Nephron (organoid): ENCODE measurements around the gene PARP16.
"Not testable (repeated sequence)": the region's sequence is repeated elsewhere in the genome, so short reads cannot be mapped to it uniquely, and the experiment has no call there.

Source experiments
- H3K27ac Mint-ChIP-seq, 3 experiments: 2 replicates each; pipeline ENCODE4 v1.8.0; 2020; ENCODE audit warnings: mixed read lengths in 3 of 3, mild to moderate bottlenecking in 2 of 3, moderate library complexity in 1 of 3
- H3K27me3 Mint-ChIP-seq: 2 replicates; pipeline ENCODE4 v1.8.0; 2021; ENCODE audit warnings: low read depth, mild to moderate bottlenecking, moderate library complexity, mixed read lengths
- H3K36me3 Mint-ChIP-seq: 2 replicates; pipeline ENCODE4 v1.8.0; 2020; ENCODE audit warnings: low read depth, mixed read lengths
- H3K4me1 Mint-ChIP-seq: 2 replicates; pipeline ENCODE4 v1.8.0; 2020; ENCODE audit warnings: mixed read lengths
- H3K4me3 Mint-ChIP-seq, 3 experiments: 2 replicates each; pipeline ENCODE4 v1.8.0; 2020; ENCODE audit warnings: mild to moderate bottlenecking in 3 of 3, mixed read lengths in 3 of 3, moderate library complexity in 2 of 3
- H3K9me3 Mint-ChIP-seq: 2 replicates; pipeline ENCODE4 v1.8.0; 2020; ENCODE audit warnings: mixed read lengths
- CTCF ChIP-seq, 3 experiments: fragments of 200-600 bp; sonication (generic); IDR thresholded peaks; one replicate each; pipeline ENCODE4 v1.5.0; 2021; ENCODE audit warnings: antibody characterized with exemption in 3 of 3; ENCODE audit not compliant: unreplicated experiment in 3 of 3

Gene PARP16

GRCh38 chr15:65233696-65234095 is 53.0 kb downstream of the PARP16 start:
- Mint-ChIP-seq H3K9me3 (no peaks in the 10 kb centered on the region), H3K36me3 (no peaks in the 10 kb centered on the region)

GRCh38 chr15:65232520-65232919 is 54.2 kb downstream of the PARP16 start:
- no peaks in the 10 kb centered on the region for H3K9me3 Mint-ChIP-seq
- TF ChIP-seq CTCF (IDR thresholded peaks at IDR 0.05; ENCODE audit: unreplicated experiment in 3 of 3) = no peak
- no peak overlapping the region for H3K4me3 Mint-ChIP-seq
- H3K36me3 Mint-ChIP-seq = no peaks in the 10 kb centered on the region
- H3K27ac Mint-ChIP-seq = peak overlapping the region in 1 of 3 experiments; percentile 15
- H3K4me1 Mint-ChIP-seq = peaks cover 14% of the 10 kb centered on the region
- no peaks in the 10 kb centered on the region for H3K27me3 Mint-ChIP-seq

More at GRCh38 chr15:65233696-65234095, 53.0 kb downstream of the PARP16 start:
- Mint-ChIP-seq H3K27ac (peak overlapping the region in 1 of 3 experiments; percentile 74), H3K27me3 (no peaks in the 10 kb centered on the region), H3K4me1 (peaks cover 22% of the 10 kb centered on the region), H3K4me3 (no peak overlapping the region)
- no peak for TF ChIP-seq CTCF (IDR thresholded peaks at IDR 0.05; ENCODE audit: unreplicated experiment in 3 of 3)

DNA sequence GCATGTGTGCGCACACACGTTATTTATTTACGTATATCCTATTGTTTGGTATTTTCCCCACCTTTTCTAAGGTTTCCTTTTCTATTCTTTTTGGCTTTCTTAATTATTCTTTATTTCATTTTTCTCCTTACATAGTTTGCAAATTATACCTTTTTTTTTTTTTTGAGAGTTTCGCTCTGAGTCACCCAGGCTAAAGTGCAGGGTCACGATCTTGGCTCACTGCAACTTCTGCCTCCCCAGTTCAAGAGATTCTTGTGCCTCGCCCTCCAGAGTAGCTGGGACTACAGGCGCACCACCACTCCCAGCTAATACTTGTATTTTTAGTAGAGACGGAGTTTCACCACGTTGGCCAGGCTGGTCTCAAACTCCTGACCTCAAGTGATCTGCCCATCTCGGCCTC is 55.4 kb downstream of the PARP16 start:
- Mint-ChIP-seq H3K27ac (no peak overlapping the region), H3K9me3 (no peaks in the 10 kb centered on the region), H3K36me3 (no peaks in the 10 kb centered on the region), H3K4me1 (peaks cover 7% of the 10 kb centered on the region), H3K27me3 (no peaks in the 10 kb centered on the region), H3K4me3 (no peak overlapping the region)
- TF ChIP-seq CTCF (IDR thresholded peaks at IDR 0.05; ENCODE audit: unreplicated experiment in 3 of 3) = no peak

DNA sequence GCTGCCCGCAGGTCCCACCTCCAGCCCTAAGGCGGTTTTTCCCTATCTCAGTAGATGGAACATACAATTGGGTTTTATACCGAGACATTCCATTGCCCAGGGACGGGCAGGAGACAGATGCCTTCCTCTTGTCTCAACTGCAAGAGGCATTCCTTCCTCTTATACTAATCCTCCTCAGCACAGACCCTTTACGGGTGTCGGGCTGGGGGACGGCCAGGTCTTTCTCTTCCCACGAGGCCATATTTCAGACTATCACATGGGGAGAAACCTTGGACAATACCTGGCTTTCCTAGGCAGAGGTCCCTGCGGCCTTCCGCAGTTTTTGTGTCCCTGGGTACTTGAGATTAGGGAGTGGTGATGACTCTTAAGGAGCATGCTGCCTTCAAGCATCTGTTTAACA is 59.8 kb downstream of the PARP16 start:
- not testable (repeated sequence) for H3K36me3 Mint-ChIP-seq, H3K4me1 Mint-ChIP-seq, H3K4me3 Mint-ChIP-seq, H3K27me3 Mint-ChIP-seq, H3K9me3 Mint-ChIP-seq
- H3K27ac Mint-ChIP-seq = peak overlapping the region in 1 of 3 experiments; percentile 91

DNA sequence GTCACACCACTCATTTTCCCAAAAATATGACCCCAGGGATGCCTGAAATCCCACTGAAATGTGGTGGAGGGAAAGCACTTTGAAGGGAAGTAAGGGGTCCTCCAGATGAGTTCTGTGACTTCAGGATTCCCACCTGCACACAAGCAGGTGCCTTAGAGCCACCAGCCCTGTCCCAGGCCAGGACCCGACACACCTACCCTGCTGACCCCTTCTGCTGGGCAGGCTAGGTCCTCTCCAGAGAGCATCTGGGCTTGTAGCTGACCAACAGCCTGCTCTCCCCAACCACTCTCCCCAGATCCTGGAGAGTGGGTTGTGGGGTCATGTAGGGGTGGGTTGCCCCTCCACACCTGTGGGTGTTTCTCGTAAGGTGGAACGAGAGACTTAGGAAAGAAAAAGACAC is 60.5 kb downstream of the PARP16 start:
- Mint-ChIP-seq H3K4me1 (no peaks in the 10 kb centered on the region), H3K9me3 (no peaks in the 10 kb centered on the region), H3K4me3 (no peak overlapping the region), H3K36me3 (no peaks in the 10 kb centered on the region), H3K27me3 (no peaks in the 10 kb centered on the region), H3K27ac (no peak overlapping the region)
- no peak for TF ChIP-seq CTCF (IDR thresholded peaks at IDR 0.05; ENCODE audit: unreplicated experiment in 3 of 3)

- Mint-ChIP-seq H3K27me3 (no peaks in the 10 kb centered on the region), H3K4me3 (no peak overlapping the region), H3K36me3 (no peaks in the 10 kb centered on the region), H3K4me1 (no peaks in the 10 kb centered on the region), H3K27ac (peak overlapping the region in 1 of 3 experiments; percentile 48), H3K9me3 (no peaks in the 10 kb centered on the region)
- no peak for TF ChIP-seq CTCF (IDR thresholded peaks at IDR 0.05; ENCODE audit: unreplicated experiment in 3 of 3)
These were observed 62.7 kb downstream of the PARP16 start for GRCh38 chr15:65223996-65224395.
